ENCODE results near the gene MFAP4.

DNA sequence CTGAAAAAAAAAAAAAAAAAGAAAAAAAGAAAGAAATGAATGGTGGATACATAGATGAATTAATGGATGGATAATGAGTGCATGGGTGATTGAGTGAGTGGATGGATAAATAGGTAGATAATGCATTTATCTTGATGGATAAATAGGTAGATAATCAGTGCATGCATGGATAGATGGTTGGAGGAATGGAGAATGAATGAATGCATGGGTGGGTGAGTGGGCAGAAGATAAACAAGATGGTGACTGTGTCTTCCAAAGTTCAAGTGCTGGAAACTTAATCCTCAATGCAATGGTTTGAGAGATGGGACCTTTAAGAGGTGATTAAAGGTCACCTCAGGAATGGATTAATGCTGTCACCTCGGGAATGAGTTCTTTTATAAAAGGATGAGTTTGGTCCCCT lies 17.3 kb upstream of the MFAP4 start:
- TF ChIP-seq CTCF (conservative IDR thresholded peaks at IDR 0.05 in 1 of 2, IDR thresholded peaks at IDR 0.05 in 1 of 2; ENCODE audit: extremely low read depth in 1 of 2, insufficient read depth in 1 of 2, low read depth in 1 of 2, low read length in 2 of 2) = no peak
- TF ChIP-seq EZH2 (IDR thresholded peaks at IDR 0.05; ENCODE audit: borderline replicate concordance, low read length) = no peak
